GM19240 (cell line): ENCODE measurements around the gene BMPR1A.

Experiments
- DNase-seq: peaks from one replicate; pipeline ENCODE4 v3.0.0; 2011; ENCODE audit warnings: low spot score; ENCODE audit not compliant: insufficient read length

BMPR1A gene

GRCh38 chr10:86802473-86803108 is 46.2 kb downstream of the BMPR1A start:
- no peak for DNase-seq

GRCh38 chr10:86803156-86803555 is 46.7 kb downstream of the BMPR1A start:
- no peak for DNase-seq

GRCh38 chr10:86804805-86805204 is 48.4 kb downstream of the BMPR1A start:
- DNase-seq, result no peak

GRCh38 chr10:86813101-86813500 is 56.7 kb downstream of the BMPR1A start:
- no peak for DNase-seq

GRCh38 chr10:86813982-86814381 is 57.6 kb downstream of the BMPR1A start:
- DNase-seq, result no peak

- DNase-seq, result no peak
These were observed 58.7 kb downstream of the BMPR1A start for GRCh38 chr10:86815035-86815617.

- DNase-seq, result no peak
These were observed 59.2 kb downstream of the BMPR1A start for GRCh38 chr10:86815640-86816039.

GRCh38 chr10:86817246-86817645 is 60.8 kb downstream of the BMPR1A start:
- no peak for DNase-seq

- no peak for DNase-seq
These were observed 63.1 kb downstream of the BMPR1A start for GRCh38 chr10:86819567-86819966.

GRCh38 chr10:86820509-86820908 is 64.1 kb downstream of the BMPR1A start:
- DNase-seq, result no peak

GRCh38 chr10:86821388-86821999 is 65.1 kb downstream of the BMPR1A start:
- DNase-seq, result no peak

GRCh38 chr10:86823565-86823964 is 67.1 kb downstream of the BMPR1A start:
- DNase-seq, result no peak

GRCh38 chr10:86824151-86824550 is 67.7 kb downstream of the BMPR1A start:
- DNase-seq, result no peak

- DNase-seq, result no peak
These were observed 68.9 kb downstream of the BMPR1A start for GRCh38 chr10:86825366-86825765.

- no peak for DNase-seq
These were observed 71.2 kb downstream of the BMPR1A start for GRCh38 chr10:86827639-86828038.

- no peak for DNase-seq
These were observed 71.7 kb downstream of the BMPR1A start for GRCh38 chr10:86828145-86828544.

GRCh38 chr10:86829472-86829871 is 73.1 kb downstream of the BMPR1A start:
- DNase-seq, result no peak

- no peak for DNase-seq
These were observed 73.7 kb downstream of the BMPR1A start for GRCh38 chr10:86830043-86830591.

GRCh38 chr10:86833969-86834368 is 77.5 kb downstream of the BMPR1A start:
- DNase-seq, result no peak

GRCh38 chr10:86836044-86836443 is 79.6 kb downstream of the BMPR1A start:
- no peak for DNase-seq

GRCh38 chr10:86837663-86838062 is 81.2 kb downstream of the BMPR1A start:
- no peak for DNase-seq

- DNase-seq, result no peak
These were observed 84.1 kb downstream of the BMPR1A start for GRCh38 chr10:86840498-86840897.

- DNase-seq, result no peak
These were observed 89.7 kb downstream of the BMPR1A start for GRCh38 chr10:86846088-86846487.
